Measurements from ENCODE around the gene MAB21L3.
"Not testable (repeated sequence)": the region's sequence is repeated elsewhere in the genome, so short reads cannot be mapped to it uniquely, and the experiment has no call there.

The MAB21L3 gene

GRCh38 chr1:116138277-116138792 is 27.1 kb downstream of the MAB21L3 start:
- DNase-seq (ENCODE audit: low read depth) = no peak

- DNase-seq (ENCODE audit: low read depth) = no peak
Measured at GRCh38 chr1:116139592-116140134, 28.5 kb downstream of the MAB21L3 start.

- DNase-seq (ENCODE audit: low read depth) = no peak
Measured at GRCh38 chr1:116144151-116144550, 33.0 kb downstream of the MAB21L3 start.

- DNase-seq (ENCODE audit: low read depth) = not testable (repeated sequence)
Measured at GRCh38 chr1:116146447-116147113, 35.4 kb downstream of the MAB21L3 start.

- no peak for DNase-seq (ENCODE audit: low read depth)
Measured at GRCh38 chr1:116147114-116147510, 35.9 kb downstream of the MAB21L3 start.

GRCh38 chr1:116147972-116148371 is 36.8 kb downstream of the MAB21L3 start:
- no peak for DNase-seq (ENCODE audit: low read depth)

GRCh38 chr1:116148967-116149366 is 37.8 kb downstream of the MAB21L3 start:
- no peak for DNase-seq (ENCODE audit: low read depth)

GRCh38 chr1:116150368-116150767 is 39.2 kb downstream of the MAB21L3 start:
- no peak for DNase-seq (ENCODE audit: low read depth)

GRCh38 chr1:116151739-116152576 is 40.8 kb downstream of the MAB21L3 start:
- DNase-seq (ENCODE audit: low read depth) = peak; percentile 51

- peak; percentile 7 for DNase-seq (ENCODE audit: low read depth)
Measured at GRCh38 chr1:116152577-116152943, 41.4 kb downstream of the MAB21L3 start.

GRCh38 chr1:116152950-116153691 is 41.9 kb downstream of the MAB21L3 start:
- DNase-seq (ENCODE audit: low read depth) = no peak

GRCh38 chr1:116153692-116154031 is 42.5 kb downstream of the MAB21L3 start:
- no peak for DNase-seq (ENCODE audit: low read depth)

GRCh38 chr1:116154536-116154935 is 43.3 kb downstream of the MAB21L3 start:
- DNase-seq (ENCODE audit: low read depth) = no peak

GRCh38 chr1:116157096-116157495 is 45.9 kb downstream of the MAB21L3 start:
- DNase-seq (ENCODE audit: low read depth) = no peak

GRCh38 chr1:116159177-116159576 is 48.0 kb downstream of the MAB21L3 start:
- no peak for DNase-seq (ENCODE audit: low read depth)

- no peak for DNase-seq (ENCODE audit: low read depth)
Measured at GRCh38 chr1:116159611-116160010, 48.4 kb downstream of the MAB21L3 start.

GRCh38 chr1:116161390-116161789 is 50.2 kb downstream of the MAB21L3 start:
- no peak for DNase-seq (ENCODE audit: low read depth)

GRCh38 chr1:116161877-116162390 is 50.7 kb downstream of the MAB21L3 start:
- no peak for DNase-seq (ENCODE audit: low read depth)

- no peak for DNase-seq (ENCODE audit: low read depth)
Measured at GRCh38 chr1:116163533-116163932, 52.3 kb downstream of the MAB21L3 start.

GRCh38 chr1:116164150-116164549 is 53.0 kb downstream of the MAB21L3 start:
- DNase-seq (ENCODE audit: low read depth) = no peak

GRCh38 chr1:116164604-116165368 is 53.6 kb downstream of the MAB21L3 start:
- DNase-seq (ENCODE audit: low read depth) = no peak
